Measurements from ENCODE around the gene ST6GALNAC2. TPM values are rescaled to one million over a fixed set of nuclear protein-coding genes. Genes with fewer than 3 reads are reported as not detected.
A peak's percentile ranks its signal among the peaks of the same experiment; 100 is the strongest.
"Not testable (repeated sequence)": the region's sequence is repeated elsewhere in the genome, so short reads cannot be mapped to it uniquely, and the experiment has no call there.

ST6GALNAC2 gene
- total RNA-seq, 1 donor from 2014 or later, result 4.5 TPM

GRCh38 chr17:76562734-76563148, 22.9 kb downstream of the ST6GALNAC2 start:
- Mint-ChIP-seq H3K4me3 (peak overlapping the region; percentile 83), H3K36me3 (ENCODE audit: low read depth) (peaks cover 25% of the 10 kb centered on the region), H3K9me3 (no peaks in the 10 kb centered on the region), H3K27ac (ENCODE audit: unreplicated experiment) (peak overlapping the region; percentile 86), H3K4me1 (peaks cover 59% of the 10 kb centered on the region), H3K27me3 (ENCODE audit: low read depth) (no peaks in the 10 kb centered on the region)
- DNase-seq (ENCODE audit: low read depth, low spot score), result no peak
- no peak for TF ChIP-seq CTCF (conservative IDR thresholded peaks at IDR 0.05)

- Mint-ChIP-seq H3K4me3 (peak overlapping the region; percentile 61), H3K27me3 (ENCODE audit: low read depth) (no peaks in the 10 kb centered on the region), H3K27ac (ENCODE audit: unreplicated experiment) (no peak overlapping the region), H3K4me1 (peaks cover 59% of the 10 kb centered on the region), H3K36me3 (ENCODE audit: low read depth) (peaks cover 22% of the 10 kb centered on the region), H3K9me3 (no peaks in the 10 kb centered on the region)
- TF ChIP-seq CTCF (conservative IDR thresholded peaks at IDR 0.05), result no peak
- DNase-seq (ENCODE audit: low read depth, low spot score), result no peak
Measured at GRCh38 chr17:76561799-76562268, 23.8 kb downstream of the ST6GALNAC2 start.

GRCh38 chr17:76561332-76561731, 24.3 kb downstream of the ST6GALNAC2 start:
- Mint-ChIP-seq H3K27me3 (ENCODE audit: low read depth) (no peaks in the 10 kb centered on the region), H3K9me3 (no peaks in the 10 kb centered on the region), H3K27ac (ENCODE audit: unreplicated experiment) (no peak overlapping the region), H3K4me3 (peak overlapping the region; percentile 61), H3K4me1 (peaks cover 62% of the 10 kb centered on the region), H3K36me3 (ENCODE audit: low read depth) (peaks cover 21% of the 10 kb centered on the region)
- no peak for TF ChIP-seq CTCF (conservative IDR thresholded peaks at IDR 0.05)
- no peak for DNase-seq (ENCODE audit: low read depth, low spot score)

- peaks cover 65% of the 10 kb centered on the region for H3K4me1 Mint-ChIP-seq
- H3K4me3 Mint-ChIP-seq, result peak overlapping the region; percentile 81
- H3K27me3 Mint-ChIP-seq (ENCODE audit: low read depth), result no peaks in the 10 kb centered on the region
- peaks cover 16% of the 10 kb centered on the region for H3K36me3 Mint-ChIP-seq (ENCODE audit: low read depth)
- H3K27ac Mint-ChIP-seq (ENCODE audit: unreplicated experiment), result peak overlapping the region; percentile 78
- no peak for TF ChIP-seq CTCF (conservative IDR thresholded peaks at IDR 0.05)
- H3K9me3 Mint-ChIP-seq, result no peaks in the 10 kb centered on the region
- DNase-seq (ENCODE audit: low read depth, low spot score), result no peak
Measured at GRCh38 chr17:76560877-76561221, 24.8 kb downstream of the ST6GALNAC2 start.

- peak overlapping the region; percentile 78 for H3K27ac Mint-ChIP-seq (ENCODE audit: unreplicated experiment)
- no peaks in the 10 kb centered on the region for H3K9me3 Mint-ChIP-seq
- no peaks in the 10 kb centered on the region for H3K27me3 Mint-ChIP-seq (ENCODE audit: low read depth)
- H3K4me1 Mint-ChIP-seq, result peaks cover 66% of the 10 kb centered on the region
- H3K36me3 Mint-ChIP-seq (ENCODE audit: low read depth), result peaks cover 13% of the 10 kb centered on the region
- TF ChIP-seq CTCF (conservative IDR thresholded peaks at IDR 0.05), result no peak
- DNase-seq (ENCODE audit: low read depth, low spot score), result no peak
- peak overlapping the region; percentile 81 for H3K4me3 Mint-ChIP-seq
Measured at GRCh38 chr17:76560036-76560876, 25.4 kb downstream of the ST6GALNAC2 start.

- not testable (repeated sequence) for H3K9me3 Mint-ChIP-seq; H3K27ac Mint-ChIP-seq (ENCODE audit: unreplicated experiment); H3K27me3 Mint-ChIP-seq (ENCODE audit: low read depth); DNase-seq (ENCODE audit: low read depth, low spot score)
- H3K4me3 Mint-ChIP-seq, result peak overlapping the region; percentile 99
- H3K4me1 Mint-ChIP-seq, result peaks cover 68% of the 10 kb centered on the region
- H3K36me3 Mint-ChIP-seq (ENCODE audit: low read depth), result peaks cover 12% of the 10 kb centered on the region
Measured at GRCh38 chr17:76559460-76559859, 26.2 kb downstream of the ST6GALNAC2 start.

Data from neural crest cell (in vitro differentiated cells).